ENCODE data around the gene BAIAP2L2. TPM values are rescaled to one million over a fixed set of nuclear protein-coding genes. Genes with fewer than 3 reads are reported as not detected.

The BAIAP2L2 gene
- total RNA-seq, 4 donors from 2014 or later, result 0.13 to 1.1 (median 0.58) TPM

DNA sequence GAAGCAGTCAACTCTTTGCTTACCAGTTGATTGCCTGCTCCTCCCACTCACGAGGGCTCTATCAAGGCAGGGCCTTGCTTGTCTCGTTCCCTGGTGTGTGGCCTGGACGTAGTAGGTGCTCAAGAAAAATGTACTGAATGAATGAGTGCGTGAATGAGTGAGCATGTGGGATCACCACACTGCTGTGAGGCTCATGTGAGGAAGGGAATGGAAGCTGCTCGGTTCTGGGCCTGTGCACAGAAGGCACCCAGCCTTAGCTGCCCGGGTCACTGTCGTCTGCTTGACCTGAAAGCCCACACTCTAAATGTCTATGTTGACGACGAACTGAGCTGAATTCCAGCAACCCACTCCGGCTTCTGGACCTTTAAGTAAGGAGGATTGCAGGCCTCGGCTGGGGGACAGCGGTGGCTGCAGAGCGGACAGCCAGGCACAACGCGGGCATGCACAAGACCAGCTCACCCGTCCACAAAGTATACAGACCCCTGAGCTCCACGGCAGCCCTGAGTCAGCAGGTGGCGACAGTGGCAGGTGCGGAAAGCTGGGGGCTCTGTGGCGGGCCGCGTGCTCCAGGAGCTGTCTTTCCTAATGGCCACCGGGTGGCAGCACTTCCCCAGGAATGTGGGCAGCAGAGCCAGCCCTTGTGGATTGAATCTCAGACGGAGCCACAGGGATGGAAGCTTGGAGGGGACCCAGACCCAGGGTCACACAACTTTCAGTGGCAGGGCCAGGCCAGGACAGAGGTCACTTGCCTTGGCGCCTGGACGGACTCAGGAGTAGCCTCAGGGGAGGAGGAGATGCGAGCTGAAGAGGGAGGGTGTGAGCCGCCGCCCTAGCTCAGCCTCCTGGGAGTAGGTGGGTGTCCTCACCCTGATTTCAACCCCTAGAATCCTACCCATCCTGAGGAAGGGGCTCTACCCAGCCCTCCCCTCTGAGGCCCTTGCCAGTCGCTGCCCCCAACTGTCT, 58.3 kb downstream of the BAIAP2L2 start:
- DNase-seq (ENCODE audit: extremely low spot score), result no peak
- intact Hi-C loops (cut with DNase I), result loop anchor here (5.0 kb wide), 1 partner anchor 300 kb away; no protein-coding TSS in a partner anchor
- WGBS, result 33% methylated on average over 22 of the region's 30 CpGs
- H3K27ac ChIP-seq (replicated peaks in 1 of 4), result peak overlapping the region in 1 of 4 donors; percentile 2
- H3K36me3 ChIP-seq, result no peaks in the 10 kb centered on the region
- peaks cover 0 to 12% (median 0%) of the 10 kb centered on the region in 4 donors for H3K27me3 ChIP-seq
- H3K9me3 ChIP-seq, result no peaks in the 10 kb centered on the region
- H3K4me1 ChIP-seq, result peaks cover 14 to 27% (median 18%) of the 10 kb centered on the region in 4 donors
- TF ChIP-seq, protein P1, sequence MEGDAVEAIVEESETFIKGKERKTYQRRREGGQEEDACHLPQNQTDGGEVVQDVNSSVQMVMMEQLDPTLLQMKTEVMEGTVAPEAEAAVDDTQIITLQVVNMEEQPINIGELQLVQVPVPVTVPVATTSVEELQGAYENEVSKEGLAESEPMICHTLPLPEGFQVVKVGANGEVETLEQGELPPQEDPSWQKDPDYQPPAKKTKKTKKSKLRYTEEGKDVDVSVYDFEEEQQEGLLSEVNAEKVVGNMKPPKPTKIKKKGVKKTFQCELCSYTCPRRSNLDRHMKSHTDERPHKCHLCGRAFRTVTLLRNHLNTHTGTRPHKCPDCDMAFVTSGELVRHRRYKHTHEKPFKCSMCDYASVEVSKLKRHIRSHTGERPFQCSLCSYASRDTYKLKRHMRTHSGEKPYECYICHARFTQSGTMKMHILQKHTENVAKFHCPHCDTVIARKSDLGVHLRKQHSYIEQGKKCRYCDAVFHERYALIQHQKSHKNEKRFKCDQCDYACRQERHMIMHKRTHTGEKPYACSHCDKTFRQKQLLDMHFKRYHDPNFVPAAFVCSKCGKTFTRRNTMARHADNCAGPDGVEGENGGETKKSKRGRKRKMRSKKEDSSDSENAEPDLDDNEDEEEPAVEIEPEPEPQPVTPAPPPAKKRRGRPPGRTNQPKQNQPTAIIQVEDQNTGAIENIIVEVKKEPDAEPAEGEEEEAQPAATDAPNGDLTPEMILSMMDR (IDR thresholded peaks at IDR 0.05), result peak; percentile 75 to 91 (median 91)
- TF ChIP-seq EP300 (IDR thresholded peaks at IDR 0.05), result no peak
- peak in 1 of 2 donors; percentile 34 for TF ChIP-seq POLR2AphosphoS5 (IDR thresholded peaks at IDR 0.05)
- no peak for TF ChIP-seq POLR2A (IDR thresholded peaks at IDR 0.05; ENCODE audit: low read depth)
- no peak overlapping the region for H3K4me3 ChIP-seq

DNA sequence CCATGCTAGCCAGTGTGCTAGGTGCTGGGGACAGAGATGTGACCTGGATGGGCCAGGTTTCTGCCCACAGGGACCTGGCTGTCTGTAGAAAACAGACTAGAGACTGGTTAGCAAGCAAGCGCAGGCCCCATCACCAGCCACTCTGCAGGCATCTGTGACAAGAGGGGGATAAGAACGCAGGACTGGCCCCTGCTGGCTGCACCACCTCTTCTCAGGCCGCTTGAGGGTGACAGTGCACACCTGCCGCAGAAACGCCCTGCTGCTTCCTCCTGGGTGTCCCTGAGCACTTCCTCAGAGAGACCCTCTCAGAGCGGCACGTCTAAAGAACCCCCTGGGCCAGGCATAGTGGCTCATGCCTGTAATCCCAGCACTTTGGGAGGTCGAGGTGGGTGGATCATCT, 59.2 kb downstream of the BAIAP2L2 start:
- Histone ChIP-seq H3K4me1 (peaks cover 8 to 19% (median 10%) of the 10 kb centered on the region in 4 donors), H3K27me3 (peaks cover 0 to 12% (median 0%) of the 10 kb centered on the region in 4 donors), H3K9me3 (no peaks in the 10 kb centered on the region), H3K27ac (replicated peaks in 1 of 4) (peak overlapping the region in 1 of 4 donors; percentile 47), H3K4me3 (no peak overlapping the region), H3K36me3 (no peaks in the 10 kb centered on the region)
- intact Hi-C loops (cut with DNase I), result loop anchor here (5.0 kb wide), 1 partner anchor 301 kb away; no protein-coding TSS in a partner anchor
- no peak for DNase-seq (ENCODE audit: extremely low spot score)
- 53% methylated on average over 3 of the region's 8 CpGs for WGBS
- no peak for TF ChIP-seq EP300 (IDR thresholded peaks at IDR 0.05)
- TF ChIP-seq, protein P1 (IDR thresholded peaks at IDR 0.05), result no peak

DNA sequence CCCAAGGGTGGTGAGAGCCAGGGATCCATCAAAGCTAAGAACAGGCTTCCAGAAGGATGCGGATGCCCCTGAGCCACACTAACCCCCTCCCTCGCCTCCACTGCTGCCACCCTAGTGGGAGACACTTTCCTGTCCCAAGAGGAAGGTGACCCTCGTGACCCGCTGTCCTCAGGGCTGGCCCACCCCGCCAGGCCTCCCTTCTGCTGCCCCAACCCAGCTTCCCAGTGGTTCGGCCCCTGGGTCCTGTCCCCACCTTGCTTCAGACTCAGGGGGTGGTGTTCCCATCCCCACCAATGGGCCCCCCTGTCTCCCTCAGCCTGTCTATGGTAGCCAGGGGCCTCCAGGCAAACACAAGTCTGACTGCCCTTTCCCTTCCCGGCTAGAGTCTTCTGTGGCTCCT, 59.8 kb downstream of the BAIAP2L2 start:
- H3K4me3 ChIP-seq, result no peak overlapping the region
- H3K9me3 ChIP-seq, result no peaks in the 10 kb centered on the region
- no peak for DNase-seq (ENCODE audit: extremely low spot score)
- intact Hi-C loops (cut with DNase I), result loop anchor here (5.0 kb wide), 1 partner anchor 302 kb away; no protein-coding TSS in a partner anchor
- TF ChIP-seq, protein P1 (IDR thresholded peaks at IDR 0.05), result no peak
- peak overlapping the region in 3 of 4 donors; percentile 36 to 65 (median 47) for H3K27ac ChIP-seq (replicated peaks in 1 of 4)
- peaks cover 8 to 17% (median 9%) of the 10 kb centered on the region in 4 donors for H3K4me1 ChIP-seq
- H3K27me3 ChIP-seq, result peaks cover 0 to 12% (median 0%) of the 10 kb centered on the region in 4 donors
- no peaks in the 10 kb centered on the region for H3K36me3 ChIP-seq
- 60% methylated on average over 1 of the region's 7 CpGs for WGBS

DNA sequence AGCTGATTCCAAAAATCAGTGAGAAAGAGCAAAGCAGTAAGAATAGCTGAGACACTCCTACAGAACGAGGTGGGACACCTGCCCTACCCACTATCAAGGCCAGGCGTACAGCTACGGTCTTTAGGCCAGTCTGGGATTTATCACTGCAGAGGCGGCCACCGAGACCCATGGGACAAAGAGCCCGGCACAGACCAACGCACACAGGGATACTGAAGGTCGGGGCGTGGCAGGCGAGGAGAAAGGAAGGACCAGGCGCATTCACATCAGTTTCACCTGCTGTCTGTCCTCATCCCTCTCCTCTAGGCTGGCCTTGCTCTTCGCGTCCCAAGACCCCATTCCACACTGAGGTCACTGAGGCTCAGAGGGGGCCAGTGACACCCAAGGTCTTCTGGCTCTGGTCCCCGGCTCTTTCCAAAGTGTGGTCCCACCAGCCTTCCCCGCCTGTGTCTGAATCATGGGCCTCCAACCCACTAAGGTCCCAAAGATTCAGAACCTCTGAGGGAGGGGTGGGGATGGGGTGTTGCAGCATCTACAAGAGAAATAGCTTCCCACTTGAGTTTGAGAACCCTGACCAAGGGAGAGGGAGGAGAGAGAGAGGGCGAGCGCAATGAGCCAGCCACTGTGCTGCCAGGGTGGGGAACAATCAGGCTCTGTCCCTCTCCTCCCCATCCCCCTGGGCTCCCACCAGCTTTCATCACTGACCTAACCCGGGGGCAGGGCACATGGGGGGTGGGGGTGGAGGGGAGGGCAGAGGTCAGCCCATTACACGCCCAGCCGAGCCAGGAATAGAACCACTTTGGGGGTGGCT, 60.5 kb downstream of the BAIAP2L2 start:
- Histone ChIP-seq H3K4me1 (peaks cover 8 to 17% (median 9%) of the 10 kb centered on the region in 4 donors), H3K36me3 (no peaks in the 10 kb centered on the region), H3K9me3 (no peaks in the 10 kb centered on the region), H3K27me3 (peaks cover 0 to 12% (median 0%) of the 10 kb centered on the region in 4 donors), H3K27ac (replicated peaks in 1 of 4) (peak overlapping the region in 3 of 4 donors; percentile 36 to 65 (median 47)), H3K4me3 (peak overlapping the region in 2 of 4 donors; percentile 9 to 20)
- intact Hi-C loops (cut with DNase I), result loop anchor here (5.0 kb wide), 1 partner anchor 302 kb away; no protein-coding TSS in a partner anchor
- TF ChIP-seq POLR2AphosphoS5 (IDR thresholded peaks at IDR 0.05) (peak in 1 of 2 donors; percentile 57), POLR2A (IDR thresholded peaks at IDR 0.05; ENCODE audit: low read depth) (no peak)
- 80% methylated on average over 16 of the region's 20 CpGs for WGBS
- DNase-seq (ENCODE audit: extremely low spot score), result no peak
